ENCODE measurements around the gene GRK5.

The GRK5 gene

DNA sequence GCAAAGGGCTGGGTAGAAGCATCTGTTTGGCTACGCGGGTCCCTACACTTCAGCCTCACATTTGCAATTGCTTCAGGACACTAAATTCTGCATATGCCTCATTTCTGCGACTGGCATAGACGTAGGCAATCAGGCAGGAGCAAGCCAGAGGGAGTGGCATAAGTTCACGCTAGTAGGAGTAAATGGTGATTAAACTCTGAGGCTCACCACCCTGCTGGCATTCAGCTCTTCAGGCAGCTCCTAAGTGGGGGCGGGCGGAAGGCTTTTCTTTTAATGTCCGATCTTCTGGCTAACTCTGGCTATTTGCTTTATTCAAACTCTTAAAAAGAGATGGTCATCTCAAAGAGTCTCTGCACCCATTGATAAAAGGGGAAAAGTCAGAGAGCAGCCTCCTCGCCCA is 289.9 kb downstream of the GRK5 start:
- DNase-seq (ENCODE audit: low read depth in 3 of 3, low spot score in 1 of 3) = no peak

DNA sequence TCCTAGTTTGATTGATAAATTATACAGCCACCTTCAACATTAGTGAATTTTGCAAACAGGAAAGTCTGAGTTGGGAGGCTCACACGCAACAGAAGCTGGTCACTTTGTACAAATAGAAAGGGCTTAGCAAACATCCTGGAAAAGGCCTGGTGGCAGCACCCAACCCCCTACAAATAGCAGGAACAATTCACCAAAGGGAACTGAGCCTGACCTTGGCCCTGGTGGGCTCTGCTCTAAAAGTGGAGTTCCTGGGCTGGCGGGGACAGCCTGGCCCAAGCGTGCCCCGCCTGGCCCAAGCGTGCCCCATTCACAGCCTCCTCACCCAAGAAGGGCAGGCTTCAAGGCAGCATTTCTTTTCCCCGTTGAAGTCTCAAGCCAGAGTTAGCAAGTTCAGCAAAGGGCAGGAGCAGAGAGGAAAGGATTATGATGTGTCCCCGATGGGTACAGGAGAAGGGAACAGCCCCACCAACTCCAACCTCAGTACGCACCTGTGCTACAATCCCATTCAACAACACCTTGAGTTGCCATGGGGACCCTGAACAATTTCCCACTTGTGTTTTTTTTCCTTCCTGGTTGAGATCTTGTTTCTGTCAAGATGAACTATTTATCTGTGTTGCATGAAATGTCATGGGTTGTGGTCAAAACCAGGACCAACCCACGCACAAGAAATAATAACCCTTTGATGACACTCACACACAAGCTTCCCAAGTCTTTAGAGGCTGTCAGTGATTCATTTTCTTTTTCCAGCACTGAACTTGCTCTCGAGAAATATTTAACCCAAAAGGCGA is 291.7 kb downstream of the GRK5 start:
- DNase-seq (ENCODE audit: low read depth in 3 of 3, low spot score in 1 of 3) = no peak

DNA sequence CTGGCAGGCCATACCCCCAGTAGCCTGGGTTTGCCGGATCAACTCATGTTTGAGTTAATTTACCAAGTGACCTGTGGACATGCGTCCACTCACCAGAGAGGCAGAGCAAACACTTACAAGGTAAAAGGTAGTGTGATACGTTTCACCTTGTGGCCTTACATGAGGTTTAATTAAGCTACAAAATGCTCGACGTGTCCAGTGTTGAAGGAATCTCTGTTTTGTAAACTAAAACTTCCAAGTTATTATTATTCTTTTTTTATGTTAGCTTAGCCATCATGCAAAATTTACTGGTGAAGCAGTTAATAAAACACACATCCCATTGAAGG is 292.3 kb downstream of the GRK5 start:
- DNase-seq (ENCODE audit: low read depth in 3 of 3, low spot score in 1 of 3) = no peak

DNA sequence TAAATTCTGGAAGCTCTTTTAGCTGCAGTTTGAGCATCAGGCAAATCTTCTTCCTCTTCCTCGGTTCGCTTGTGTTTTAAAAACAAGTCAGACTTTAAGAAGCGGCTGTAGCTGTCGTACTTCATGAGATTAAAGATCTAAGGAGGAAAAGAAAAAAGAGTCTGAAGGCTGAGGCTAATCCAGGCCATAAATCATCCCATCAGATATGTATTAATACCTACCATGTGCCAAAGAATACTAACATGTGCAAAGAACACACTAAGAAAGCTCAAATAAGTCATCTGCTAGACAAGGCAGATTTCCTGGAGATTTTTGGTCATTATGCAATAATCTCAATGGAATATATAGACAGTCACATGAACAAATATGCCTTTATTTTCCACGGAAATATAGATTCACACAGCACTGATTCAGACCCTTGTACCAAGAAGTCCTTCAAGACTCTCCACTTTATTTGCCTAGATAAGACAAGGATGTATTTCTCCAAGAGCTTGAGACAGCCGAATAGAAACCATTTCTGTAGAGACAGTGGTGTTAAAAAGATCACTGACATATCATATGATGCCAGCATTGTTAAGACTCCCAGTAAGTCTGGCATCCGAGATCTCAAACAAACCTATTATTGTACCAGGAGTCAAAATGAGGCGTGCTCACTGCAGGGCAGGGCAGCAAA is 292.9 kb downstream of the GRK5 start:
- DNase-seq (ENCODE audit: low read depth in 3 of 3, low spot score in 1 of 3) = no peak

DNA sequence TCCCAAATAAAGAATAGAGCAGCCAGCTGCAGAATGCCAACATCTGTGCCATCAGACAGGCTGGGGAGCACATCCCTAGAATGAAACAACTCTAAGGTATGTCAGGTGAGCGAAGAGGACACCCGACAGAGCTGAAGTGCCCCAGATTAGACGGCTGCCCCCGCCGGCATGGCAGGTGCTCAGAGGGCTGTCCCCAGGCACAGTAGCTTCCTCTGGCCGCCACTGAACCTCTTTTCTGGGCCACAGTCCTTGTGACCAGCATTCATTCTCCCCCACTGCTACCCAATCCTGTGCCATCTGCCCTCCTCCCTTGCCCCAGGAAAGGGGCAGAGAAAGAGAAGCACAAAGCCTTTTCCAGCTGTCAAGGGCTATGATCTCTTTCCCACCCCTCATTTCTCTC is 293.4 kb downstream of the GRK5 start:
- DNase-seq (ENCODE audit: low read depth in 3 of 3, low spot score in 1 of 3) = no peak

DNA sequence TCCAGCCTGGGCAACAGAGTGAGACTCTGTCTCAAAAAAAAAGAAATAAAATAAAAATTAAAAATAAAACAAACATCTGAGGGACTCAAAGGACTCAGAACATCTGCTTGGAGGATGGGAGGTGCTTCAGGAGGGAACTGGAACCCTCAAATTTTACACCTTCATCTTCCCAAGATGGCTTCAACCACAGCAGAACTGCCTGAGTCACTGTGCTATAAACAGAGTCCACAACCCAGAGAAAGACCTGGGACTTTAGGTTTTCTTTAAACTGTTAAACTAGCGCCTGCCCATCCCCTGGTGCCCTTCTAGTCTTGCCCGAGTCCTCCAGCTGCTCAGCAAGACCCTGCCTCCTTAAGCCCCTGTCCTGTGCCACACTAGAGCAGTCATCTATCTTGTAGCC is 294.3 kb downstream of the GRK5 start:
- no peak for DNase-seq (ENCODE audit: low read depth in 3 of 3, low spot score in 1 of 3)

DNA sequence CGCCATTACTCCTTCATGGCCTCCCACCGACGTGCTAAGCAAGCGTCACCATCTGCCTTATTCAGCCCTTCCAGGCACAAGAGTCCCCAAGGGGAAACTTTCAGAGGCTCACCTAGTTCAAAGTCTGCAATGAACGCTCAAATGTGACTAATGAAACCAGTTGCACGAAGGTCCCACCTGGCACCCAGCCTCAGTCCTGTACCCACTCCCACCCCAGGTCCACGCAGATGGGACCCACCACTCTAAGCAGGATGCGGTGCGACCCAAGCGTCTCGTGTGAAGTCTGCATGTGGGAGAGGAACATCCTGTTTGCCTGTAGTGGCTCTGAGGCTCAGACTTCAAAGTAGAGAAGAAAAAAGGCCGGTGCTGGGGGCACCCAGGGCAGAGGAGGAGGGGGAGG is 294.8 kb downstream of the GRK5 start:
- DNase-seq (ENCODE audit: low read depth in 3 of 3, low spot score in 1 of 3) = peak; percentile 53 to 83 (median 78)

DNA sequence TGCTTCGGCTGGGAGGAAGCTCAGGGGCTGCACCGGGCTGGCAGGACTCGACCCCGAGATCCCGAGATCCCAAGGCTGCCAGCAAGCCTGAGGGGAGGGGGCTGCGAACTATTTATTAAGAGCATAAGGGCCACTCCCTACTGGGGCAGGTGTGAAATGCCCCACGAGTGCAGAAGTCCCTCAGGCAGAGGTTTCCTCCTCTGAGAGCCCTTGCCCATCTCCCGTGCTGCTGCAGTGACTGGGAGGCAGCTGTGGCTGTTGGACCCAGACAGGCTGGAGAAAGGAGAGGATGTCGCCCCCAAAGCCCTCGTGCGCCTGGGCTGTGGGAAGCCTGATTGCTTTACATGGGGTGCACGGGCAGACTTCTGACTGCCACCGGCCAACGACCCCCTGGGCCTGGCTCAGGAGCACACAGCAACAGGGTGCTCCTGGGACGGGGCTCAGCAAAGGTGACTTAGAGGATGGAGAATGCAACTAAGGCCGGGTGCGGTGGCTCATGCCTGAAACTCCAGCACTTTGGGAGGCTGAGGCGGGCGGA is 295.3 kb downstream of the GRK5 start:
- no peak for DNase-seq (ENCODE audit: low read depth in 3 of 3, low spot score in 1 of 3)

DNA sequence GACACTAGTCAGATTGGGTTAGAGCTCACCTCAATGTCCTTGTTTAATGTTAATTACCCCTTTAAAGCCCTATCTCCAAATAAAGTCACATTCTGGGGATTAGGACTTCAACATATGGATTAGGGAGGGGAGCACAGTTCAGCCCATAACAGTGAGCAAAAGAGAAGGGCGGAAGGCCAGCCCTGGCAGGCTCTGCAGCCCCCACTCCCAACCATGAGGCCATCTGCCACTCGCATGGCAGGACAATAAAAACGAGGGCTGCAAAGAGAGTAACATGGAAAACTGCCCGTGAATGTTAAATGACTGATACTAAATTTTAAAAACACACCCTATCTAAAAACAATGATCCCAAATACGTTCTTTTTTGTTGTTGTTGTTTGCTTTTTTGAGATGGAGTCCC is 296.4 kb downstream of the GRK5 start:
- DNase-seq (ENCODE audit: low read depth in 3 of 3, low spot score in 1 of 3) = no peak

DNA sequence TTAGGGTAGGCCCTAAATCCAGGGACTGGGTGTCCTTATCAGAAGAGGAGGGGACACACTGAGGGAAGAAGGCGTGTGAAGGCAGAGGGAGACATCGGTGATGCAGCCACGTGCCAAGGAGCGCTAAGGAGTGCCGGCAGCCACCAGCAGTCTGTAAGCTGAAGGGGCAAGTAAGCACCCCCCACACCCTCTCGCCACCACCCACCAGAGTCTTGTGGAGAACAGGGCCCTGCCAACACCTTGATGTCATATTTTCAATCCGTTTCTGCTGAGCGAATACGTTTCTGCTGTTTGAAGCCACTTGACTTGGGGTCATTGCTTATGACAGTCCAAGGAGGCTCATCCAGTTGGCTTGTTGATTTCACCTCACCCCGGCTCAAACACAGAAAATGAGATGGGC is 297.3 kb downstream of the GRK5 start:
- DNase-seq (ENCODE audit: low read depth in 3 of 3, low spot score in 1 of 3) = no peak

DNA sequence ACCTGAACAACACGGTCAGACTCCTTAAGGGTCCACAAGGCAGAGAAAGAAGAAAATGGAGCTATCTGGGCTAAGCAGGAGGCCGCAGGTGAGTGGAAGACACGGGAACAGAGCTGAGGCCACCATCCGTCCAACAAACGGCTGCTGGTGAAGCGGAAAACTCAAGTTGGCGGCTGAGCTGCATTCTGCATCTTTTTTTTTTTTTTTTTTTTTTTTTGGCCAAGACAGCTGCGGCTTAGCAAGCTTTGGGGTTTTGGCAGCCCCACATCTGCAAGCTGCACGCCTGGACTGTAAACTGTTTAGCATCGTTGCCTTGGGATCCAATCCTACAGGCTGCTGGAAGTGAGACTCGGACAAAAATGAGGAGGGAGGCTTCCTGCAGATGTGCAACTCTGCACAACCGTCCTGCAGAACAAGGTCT is 297.8 kb downstream of the GRK5 start:
- no peak for DNase-seq (ENCODE audit: low read depth in 3 of 3, low spot score in 1 of 3)

All from stimulated activated CD4-positive, alpha-beta T cell treated with anti-CD3 and anti-CD28 coated beads, TNF-alpha, amount 100 ng/mL, for 1 hour (primary cell).